ENCODE results near the gene CCDC24. TPM values are rescaled to one million over a fixed set of nuclear protein-coding genes. Genes with fewer than 3 reads are reported as not detected.

CCDC24 gene
- total and polyA plus RNA-seq, 9 of the 15 experiments (the other 6 are each of a cell fraction or from before 2014, with no cell fraction given), result 0.31 to 4.5 (median 1.5) TPM

DNA sequence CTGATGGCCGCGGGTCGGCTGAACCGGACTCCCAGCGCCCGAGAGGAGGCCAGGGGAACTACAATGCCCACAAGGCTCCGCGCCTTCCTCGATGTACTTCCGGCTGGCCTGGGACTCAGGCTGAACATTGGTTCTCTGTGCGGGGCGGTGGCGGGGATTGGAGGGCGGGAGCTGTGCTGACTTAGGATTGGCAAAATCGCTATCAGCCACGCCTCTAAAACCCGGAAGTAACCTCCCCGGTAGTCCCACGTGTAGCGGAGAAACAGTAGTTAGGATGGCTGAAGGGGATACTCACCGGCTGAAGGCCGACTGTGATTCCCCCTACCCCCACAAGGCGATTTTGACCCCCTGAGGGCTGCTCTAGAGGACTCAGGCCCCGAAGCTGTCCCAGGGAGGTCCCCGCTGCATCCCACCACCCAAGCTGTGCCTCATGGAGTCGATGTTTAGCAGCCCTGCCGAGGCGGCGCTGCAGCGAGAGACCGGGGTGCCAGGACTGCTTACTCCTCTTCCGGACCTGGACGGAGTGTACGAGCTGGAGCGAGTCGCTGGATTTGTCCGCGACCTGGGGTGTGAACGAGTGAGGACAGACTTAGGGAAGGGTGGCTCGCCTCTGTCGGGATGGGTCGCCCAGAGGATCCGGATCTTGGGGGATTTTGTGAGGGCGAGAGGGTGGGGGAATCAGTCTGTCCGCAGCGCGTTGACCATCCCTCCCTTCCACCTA, 21.5 kb upstream of the CCDC24 start, which contains the start of gene DPH2 (continued):
- TF ChIP-seq, protein P1, sequence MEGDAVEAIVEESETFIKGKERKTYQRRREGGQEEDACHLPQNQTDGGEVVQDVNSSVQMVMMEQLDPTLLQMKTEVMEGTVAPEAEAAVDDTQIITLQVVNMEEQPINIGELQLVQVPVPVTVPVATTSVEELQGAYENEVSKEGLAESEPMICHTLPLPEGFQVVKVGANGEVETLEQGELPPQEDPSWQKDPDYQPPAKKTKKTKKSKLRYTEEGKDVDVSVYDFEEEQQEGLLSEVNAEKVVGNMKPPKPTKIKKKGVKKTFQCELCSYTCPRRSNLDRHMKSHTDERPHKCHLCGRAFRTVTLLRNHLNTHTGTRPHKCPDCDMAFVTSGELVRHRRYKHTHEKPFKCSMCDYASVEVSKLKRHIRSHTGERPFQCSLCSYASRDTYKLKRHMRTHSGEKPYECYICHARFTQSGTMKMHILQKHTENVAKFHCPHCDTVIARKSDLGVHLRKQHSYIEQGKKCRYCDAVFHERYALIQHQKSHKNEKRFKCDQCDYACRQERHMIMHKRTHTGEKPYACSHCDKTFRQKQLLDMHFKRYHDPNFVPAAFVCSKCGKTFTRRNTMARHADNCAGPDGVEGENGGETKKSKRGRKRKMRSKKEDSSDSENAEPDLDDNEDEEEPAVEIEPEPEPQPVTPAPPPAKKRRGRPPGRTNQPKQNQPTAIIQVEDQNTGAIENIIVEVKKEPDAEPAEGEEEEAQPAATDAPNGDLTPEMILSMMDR (IDR thresholded peaks at IDR 0.05 in 2 of 3, conservative IDR thresholded peaks at IDR 0.05 in 1 of 3; ENCODE audit: insufficient read depth in 2 of 3, low read depth in 1 of 3, low read length in 3 of 3), result 0 out of 6 replicates have a peak, but pooled peaks of 2 of the 3 experiments have one; percentile 6 to 15
- peak; percentile 69; the same call in 1 of the 2 replicates for TF ChIP-seq JUN (IDR thresholded peaks at IDR 0.05; ENCODE audit: borderline replicate concordance, low read depth, low read length)
- 0 out of 2 replicates have a peak, but pooled peaks have one; percentile 35 for TF ChIP-seq JUN (CRISPR knock-in tag; IDR thresholded peaks at IDR 0.05; ENCODE audit: borderline replicate concordance)
- TF ChIP-seq RBFOX2 (IDR thresholded peaks at IDR 0.05; ENCODE audit: low read depth, low read length), result peak; percentile 75
- no peak for TF ChIP-seq EZH2 (IDR thresholded peaks at IDR 0.05; ENCODE audit: borderline replicate concordance, low read depth, low read length)
- peak; percentile 71 for TF ChIP-seq NEUROD1 (IDR thresholded peaks at IDR 0.05; ENCODE audit: borderline replicate concordance, low read depth, low read length, partially characterized antibody)
- TF ChIP-seq, protein P2, sequence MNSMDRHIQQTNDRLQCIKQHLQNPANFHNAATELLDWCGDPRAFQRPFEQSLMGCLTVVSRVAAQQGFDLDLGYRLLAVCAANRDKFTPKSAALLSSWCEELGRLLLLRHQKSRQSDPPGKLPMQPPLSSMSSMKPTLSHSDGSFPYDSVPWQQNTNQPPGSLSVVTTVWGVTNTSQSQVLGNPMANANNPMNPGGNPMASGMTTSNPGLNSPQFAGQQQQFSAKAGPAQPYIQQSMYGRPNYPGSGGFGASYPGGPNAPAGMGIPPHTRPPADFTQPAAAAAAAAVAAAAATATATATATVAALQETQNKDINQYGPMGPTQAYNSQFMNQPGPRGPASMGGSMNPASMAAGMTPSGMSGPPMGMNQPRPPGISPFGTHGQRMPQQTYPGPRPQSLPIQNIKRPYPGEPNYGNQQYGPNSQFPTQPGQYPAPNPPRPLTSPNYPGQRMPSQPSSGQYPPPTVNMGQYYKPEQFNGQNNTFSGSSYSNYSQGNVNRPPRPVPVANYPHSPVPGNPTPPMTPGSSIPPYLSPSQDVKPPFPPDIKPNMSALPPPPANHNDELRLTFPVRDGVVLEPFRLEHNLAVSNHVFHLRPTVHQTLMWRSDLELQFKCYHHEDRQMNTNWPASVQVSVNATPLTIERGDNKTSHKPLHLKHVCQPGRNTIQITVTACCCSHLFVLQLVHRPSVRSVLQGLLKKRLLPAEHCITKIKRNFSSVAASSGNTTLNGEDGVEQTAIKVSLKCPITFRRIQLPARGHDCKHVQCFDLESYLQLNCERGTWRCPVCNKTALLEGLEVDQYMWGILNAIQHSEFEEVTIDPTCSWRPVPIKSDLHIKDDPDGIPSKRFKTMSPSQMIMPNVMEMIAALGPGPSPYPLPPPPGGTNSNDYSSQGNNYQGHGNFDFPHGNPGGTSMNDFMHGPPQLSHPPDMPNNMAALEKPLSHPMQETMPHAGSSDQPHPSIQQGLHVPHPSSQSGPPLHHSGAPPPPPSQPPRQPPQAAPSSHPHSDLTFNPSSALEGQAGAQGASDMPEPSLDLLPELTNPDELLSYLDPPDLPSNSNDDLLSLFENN (IDR thresholded peaks at IDR 0.05; ENCODE audit: low read depth in 2 of 2, low read length in 2 of 2), result no peak; a peak in 1 of 4 replicates
- TF ChIP-seq, protein P3, sequence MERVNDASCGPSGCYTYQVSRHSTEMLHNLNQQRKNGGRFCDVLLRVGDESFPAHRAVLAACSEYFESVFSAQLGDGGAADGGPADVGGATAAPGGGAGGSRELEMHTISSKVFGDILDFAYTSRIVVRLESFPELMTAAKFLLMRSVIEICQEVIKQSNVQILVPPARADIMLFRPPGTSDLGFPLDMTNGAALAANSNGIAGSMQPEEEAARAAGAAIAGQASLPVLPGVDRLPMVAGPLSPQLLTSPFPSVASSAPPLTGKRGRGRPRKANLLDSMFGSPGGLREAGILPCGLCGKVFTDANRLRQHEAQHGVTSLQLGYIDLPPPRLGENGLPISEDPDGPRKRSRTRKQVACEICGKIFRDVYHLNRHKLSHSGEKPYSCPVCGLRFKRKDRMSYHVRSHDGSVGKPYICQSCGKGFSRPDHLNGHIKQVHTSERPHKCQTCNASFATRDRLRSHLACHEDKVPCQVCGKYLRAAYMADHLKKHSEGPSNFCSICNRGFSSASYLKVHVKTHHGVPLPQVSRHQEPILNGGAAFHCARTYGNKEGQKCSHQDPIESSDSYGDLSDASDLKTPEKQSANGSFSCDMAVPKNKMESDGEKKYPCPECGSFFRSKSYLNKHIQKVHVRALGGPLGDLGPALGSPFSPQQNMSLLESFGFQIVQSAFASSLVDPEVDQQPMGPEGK (CRISPR knock-in tag; IDR thresholded peaks at IDR 0.05; ENCODE audit: borderline replicate concordance), result no peak
- no peak for TF ChIP-seq CCAR2 (IDR thresholded peaks at IDR 0.05; ENCODE audit: low read depth, low read length)
- 0 out of 2 replicates have a peak, but pooled peaks have one; percentile 40 for TF ChIP-seq ERF (CRISPR knock-in tag; IDR thresholded peaks at IDR 0.05)
- TF ChIP-seq IRF2 (CRISPR knock-in tag; IDR thresholded peaks at IDR 0.05), result no peak
- TF ChIP-seq ZKSCAN1 (IDR thresholded peaks at IDR 0.05; ENCODE audit: low read depth, low read length), result peak; percentile 10; the same call in 1 of the 2 replicates
- TF ChIP-seq PHF20 (IDR thresholded peaks at IDR 0.05; ENCODE audit: partially characterized antibody), result peak; percentile 87
- TF ChIP-seq TAF7 (tag; IDR thresholded peaks at IDR 0.05), result 0 out of 2 replicates have a peak, but pooled peaks have one; percentile 26
- TF ChIP-seq L3MBTL2 (IDR thresholded peaks at IDR 0.05), result peak; percentile 53; the same call in 1 of the 2 replicates
- TF ChIP-seq RNF2 (IDR thresholded peaks at IDR 0.05), result 0 out of 2 replicates have a peak, but pooled peaks have one; percentile 27
- no peak for TF ChIP-seq PHTF2 (CRISPR knock-in tag; IDR thresholded peaks at IDR 0.05)
- peak; percentile 99 for TF ChIP-seq GABPB1 (CRISPR knock-in tag; IDR thresholded peaks at IDR 0.05)
- TF ChIP-seq, protein P4, sequence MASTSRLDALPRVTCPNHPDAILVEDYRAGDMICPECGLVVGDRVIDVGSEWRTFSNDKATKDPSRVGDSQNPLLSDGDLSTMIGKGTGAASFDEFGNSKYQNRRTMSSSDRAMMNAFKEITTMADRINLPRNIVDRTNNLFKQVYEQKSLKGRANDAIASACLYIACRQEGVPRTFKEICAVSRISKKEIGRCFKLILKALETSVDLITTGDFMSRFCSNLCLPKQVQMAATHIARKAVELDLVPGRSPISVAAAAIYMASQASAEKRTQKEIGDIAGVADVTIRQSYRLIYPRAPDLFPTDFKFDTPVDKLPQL (IDR thresholded peaks at IDR 0.05; ENCODE audit: extremely low read depth, insufficient read length), result no peak
- no peak for TF ChIP-seq ZC3H11A (IDR thresholded peaks at IDR 0.05; ENCODE audit: low read depth, low read length)
